CD4-positive, alpha-beta T cell treated with Interleukin-6 for 4 hours (primary cell): ENCODE data around the gene PARD3B.

Experiments used
- DNase-seq: peaks from one replicate; pipeline ENCODE4 v3.0.0-alpha.2; 2020; ENCODE audit warnings: mixed read lengths

Gene PARD3B

GRCh38 chr2:205292665-205293295 is 747.5 kb downstream of the PARD3B start:
- DNase-seq, result no peak

DNA sequence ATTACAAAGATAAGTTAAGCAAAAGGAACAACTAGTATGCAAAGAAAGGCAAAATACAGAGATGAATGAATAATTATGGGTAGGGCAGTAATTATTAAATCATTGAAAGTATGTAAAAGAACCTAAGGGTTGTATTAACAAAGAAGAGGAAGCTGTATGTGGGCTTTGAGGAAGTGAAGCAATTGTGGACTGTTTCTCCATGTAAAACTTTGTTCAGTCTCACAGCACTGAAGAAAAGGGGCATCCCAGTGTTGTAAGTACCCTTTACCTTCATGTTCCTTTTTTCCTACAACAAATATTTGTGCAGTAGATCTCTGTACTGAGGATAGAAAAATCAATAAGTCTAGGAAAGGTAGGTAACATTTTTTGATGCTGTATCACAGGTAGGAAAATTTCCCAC is 748.3 kb downstream of the PARD3B start:
- no peak for DNase-seq

DNA sequence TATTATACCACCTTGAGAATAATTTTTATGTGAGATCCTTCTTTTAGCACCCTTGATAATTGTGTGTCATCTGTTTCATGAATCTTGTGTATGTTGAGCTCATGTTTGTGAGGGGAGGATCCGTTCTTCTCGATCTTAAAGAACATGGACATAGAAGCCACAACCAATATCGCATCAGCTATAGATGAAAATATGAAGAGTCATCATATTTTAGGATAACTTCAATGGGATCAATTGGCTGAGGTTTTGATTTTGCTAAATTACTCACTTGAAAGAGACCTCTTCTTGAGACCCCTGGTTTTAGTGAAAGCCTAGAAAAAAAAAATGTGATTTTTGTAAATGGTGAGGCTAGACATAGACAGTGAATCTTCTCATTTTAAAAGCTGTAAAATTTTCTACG is 751.7 kb downstream of the PARD3B start:
- DNase-seq, result no peak

GRCh38 chr2:205297368-205297767 is 752.1 kb downstream of the PARD3B start:
- no peak for DNase-seq

- no peak for DNase-seq
Observed at GRCh38 chr2:205297846-205298245, 752.6 kb downstream of the PARD3B start.

- no peak for DNase-seq
Observed at GRCh38 chr2:205311201-205311600, 765.9 kb downstream of the PARD3B start.

DNA sequence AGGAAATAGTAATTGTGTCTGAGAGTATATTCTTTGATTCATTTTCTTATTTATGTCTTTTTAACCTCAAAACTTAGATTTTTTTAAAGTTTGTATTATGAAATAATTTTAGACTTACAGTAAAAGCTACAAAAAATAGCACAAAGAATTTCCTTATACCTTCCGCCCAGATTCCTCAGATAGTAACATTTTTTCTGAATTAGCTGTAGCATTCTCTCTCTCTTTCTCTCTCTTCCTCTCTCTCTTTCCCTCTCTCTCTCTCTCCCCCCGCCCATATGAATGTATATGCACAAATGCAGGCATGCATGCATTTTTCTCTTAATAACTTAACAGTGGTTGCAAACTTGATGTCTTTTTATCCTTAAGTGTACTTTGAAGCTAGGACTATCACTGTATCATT is 776.0 kb downstream of the PARD3B start:
- no peak for DNase-seq

- no peak for DNase-seq
Observed at GRCh38 chr2:205323929-205324328, 778.7 kb downstream of the PARD3B start.

GRCh38 chr2:205324355-205324754 is 779.1 kb downstream of the PARD3B start:
- DNase-seq, result no peak

GRCh38 chr2:205333351-205333750 is 788.1 kb downstream of the PARD3B start:
- no peak for DNase-seq

DNA sequence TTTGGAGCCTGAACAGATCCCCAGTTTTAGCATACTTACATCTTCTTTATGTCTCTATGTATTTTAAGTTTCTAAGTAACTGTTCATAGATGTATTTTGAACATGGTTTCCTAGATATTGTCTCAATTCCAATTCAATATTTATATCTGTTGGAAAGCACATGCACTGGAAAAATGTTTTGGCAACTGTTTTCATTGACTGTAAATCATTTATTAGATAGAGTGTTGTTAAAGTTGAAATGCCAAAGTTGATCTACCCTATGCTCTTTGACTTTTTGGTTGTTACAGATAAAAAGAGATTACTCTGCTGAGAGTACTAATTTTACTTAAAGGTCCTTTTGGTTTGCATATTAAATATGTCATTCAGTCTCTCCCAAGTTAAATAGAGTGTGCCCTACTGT is 792.0 kb downstream of the PARD3B start:
- DNase-seq, result no peak

DNA sequence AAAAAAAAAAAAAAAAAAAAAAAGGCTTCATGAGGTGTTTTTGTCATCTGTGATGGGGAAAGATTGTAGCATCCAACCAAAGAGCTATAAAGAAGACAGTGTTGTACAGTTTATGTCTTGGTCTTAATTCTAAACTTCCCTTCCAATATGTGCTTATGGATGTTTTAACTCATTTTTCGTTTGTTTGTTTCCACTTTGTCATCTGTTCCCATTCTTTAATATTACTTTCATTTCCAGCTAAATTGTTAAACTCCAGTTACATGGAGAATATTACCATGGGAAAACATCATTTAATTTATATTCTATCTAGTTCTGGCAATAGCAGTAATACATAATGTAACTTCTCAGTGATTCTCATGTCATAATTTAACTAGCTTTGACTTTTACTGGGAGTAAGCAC is 792.9 kb downstream of the PARD3B start:
- DNase-seq, result no peak

DNA sequence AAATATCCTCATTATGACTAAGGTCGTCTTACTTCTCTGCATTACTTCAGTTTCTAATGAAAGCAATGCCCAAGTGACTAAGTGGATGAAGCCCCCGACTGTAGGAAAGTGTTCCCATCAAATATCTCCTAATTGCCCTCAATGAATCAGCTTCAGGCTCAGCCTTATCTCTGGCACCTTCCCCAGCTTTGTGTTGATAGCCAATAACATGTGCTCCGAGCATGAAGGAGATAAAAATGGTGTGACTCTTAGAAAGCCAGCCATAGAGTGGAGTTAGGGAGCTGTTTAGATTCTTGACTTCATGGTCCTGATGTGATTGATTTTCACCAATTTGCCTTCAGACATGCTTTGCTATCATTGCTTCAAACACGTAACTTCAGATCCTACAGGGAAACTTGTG is 797.8 kb downstream of the PARD3B start:
- DNase-seq, result no peak

GRCh38 chr2:205346649-205347048 is 801.4 kb downstream of the PARD3B start:
- no peak for DNase-seq

DNA sequence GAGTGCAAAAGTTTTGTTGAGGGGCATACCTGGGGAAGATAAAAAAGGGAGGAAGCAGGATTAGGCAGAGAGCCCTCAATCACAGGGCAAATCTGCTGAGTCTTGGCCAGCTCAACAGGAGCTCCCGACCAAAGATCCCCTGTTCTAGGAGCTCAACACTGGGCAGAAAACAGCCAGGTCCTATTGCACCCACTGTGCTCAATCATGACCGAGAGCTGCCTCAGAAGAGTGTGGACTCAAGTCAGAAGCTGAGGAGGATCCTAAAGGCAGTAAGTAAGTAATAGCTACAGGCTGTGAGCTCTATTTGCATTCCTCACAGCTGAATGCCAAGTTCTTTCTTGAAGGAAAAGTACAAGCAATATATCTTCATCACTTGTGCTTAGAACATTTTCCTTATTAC is 802.6 kb downstream of the PARD3B start:
- DNase-seq, result no peak

DNA sequence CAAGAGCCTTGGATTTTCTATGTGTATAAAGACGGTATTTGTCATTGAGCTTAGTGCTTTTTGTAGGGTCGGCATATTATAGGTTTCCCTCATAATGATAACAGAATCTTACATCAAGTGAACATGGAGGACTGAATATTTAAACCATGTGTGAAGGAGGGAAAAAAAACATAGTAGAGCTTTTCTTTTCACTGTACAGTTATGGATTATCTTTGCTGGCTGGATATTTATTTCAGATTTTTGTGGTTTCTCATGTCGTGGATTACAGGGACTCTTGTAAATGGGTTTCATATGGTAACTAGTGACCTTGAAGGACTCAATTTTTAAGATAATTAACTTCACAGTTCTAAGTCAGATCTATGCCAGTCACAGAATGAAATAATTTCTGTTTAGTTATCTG is 806.8 kb downstream of the PARD3B start:
- DNase-seq, result no peak

DNA sequence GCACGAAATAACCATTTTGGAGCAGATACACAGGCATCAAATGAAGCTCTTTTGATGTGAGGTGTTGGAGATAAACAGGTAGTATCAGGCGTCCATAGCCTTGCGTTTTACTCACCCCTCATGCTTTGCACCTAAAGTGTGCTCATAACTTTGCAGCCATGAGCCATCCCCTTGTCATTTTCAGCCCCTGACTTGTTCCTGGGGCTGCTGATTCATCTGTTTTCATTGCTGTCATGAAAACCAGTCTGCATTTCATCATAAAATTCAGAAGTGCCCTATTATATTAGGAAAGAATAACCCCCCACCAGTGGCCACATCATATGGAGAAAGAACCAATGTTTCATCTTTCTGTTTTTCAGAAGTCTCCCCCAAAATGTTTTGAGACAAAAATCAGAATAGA is 807.3 kb downstream of the PARD3B start:
- no peak for DNase-seq

GRCh38 chr2:205357732-205358131 is 812.5 kb downstream of the PARD3B start:
- no peak for DNase-seq

DNA sequence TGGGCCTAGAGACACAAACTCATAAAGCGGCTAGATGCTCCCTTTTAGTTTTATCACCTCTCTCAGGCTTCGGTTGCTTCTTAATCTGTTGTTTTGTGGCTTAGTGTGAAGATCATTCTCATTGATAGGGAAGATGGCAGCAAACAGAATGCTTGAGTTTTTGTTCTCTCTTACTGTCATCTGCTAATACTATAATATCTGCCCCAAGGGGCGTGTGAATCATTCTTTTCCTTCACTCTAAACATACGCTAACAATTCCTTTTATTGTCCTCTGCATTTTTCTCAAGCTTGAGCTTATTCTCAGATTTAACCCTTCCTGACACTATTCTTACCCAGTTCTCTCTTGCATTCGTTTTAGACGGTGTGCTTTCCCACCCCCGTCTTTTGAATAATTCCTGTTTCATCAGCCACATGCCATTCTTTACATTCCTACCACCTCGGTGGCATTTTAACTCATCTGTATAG is 813.1 kb downstream of the PARD3B start:
- no peak for DNase-seq

DNA sequence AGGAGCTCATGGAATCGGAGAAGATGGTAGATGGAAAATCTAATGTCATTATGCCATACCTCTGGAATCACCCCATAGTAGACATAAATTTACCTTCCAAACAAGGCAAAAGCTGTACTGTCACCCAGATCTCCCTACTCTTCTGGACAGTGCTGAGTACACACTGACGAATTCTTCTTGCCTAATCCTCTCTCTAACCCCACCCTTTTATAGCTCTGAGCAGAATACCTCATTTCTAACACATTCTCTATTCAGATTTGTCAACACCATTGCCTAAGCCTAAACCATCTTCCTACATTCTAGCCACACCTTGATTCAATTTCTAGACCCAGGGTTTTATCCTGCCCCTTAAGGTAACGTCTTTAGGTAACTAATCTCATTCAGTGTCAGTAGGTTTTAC is 816.0 kb downstream of the PARD3B start:
- no peak for DNase-seq

DNA sequence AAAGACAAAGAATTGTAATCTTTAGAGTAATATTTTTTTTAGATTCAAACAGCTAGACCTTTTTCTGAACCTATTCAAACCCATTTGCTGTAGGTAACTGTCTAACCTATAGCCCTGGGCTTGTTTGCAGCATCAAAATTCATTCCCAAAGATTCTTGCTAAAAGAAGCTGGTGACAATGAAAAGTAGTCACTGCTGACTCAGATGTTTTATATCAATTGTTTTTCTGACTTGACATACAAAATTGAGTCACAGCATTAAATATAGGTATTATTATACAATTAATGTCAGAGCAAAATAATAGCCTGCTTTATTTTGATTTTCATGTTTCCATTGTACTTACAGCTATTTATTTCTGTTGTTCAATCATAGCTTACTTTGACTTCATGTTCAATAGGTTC is 816.7 kb downstream of the PARD3B start:
- no peak for DNase-seq

- DNase-seq, result no peak
Observed at GRCh38 chr2:205364261-205364660, 819.0 kb downstream of the PARD3B start.

DNA sequence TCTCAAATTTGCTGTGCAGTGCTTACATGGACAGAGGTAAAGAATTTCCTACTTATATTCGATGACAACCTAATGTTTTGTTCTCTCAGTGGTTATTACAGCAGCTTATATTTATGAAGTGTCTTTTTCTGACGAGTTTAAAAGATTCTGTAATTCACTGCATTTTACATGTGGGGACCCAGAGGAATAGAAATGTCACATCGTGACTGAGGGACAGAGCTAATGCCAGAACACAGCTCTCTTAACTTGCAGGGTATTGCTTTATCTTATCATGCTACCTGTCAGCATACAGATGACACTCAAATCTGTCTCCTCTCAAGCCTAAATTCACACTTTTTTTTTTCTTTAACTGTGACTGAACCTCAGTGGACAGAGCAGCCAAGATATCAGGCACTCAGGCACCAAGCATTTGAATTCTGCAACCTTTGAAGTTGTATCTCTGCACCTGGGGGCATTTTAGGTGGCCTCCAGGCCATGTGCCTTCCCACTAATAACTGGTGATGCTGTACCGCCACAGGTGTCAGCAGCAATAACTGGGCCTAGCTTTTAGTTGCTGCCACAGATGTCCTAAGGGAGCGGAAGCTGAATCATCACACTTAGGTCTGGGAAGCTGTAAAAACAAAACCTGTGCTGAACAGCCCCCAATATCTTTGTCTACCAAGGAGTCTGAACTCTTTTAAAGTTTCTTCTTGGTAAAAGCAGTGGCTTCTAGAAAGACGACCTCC is 821.2 kb downstream of the PARD3B start:
- no peak for DNase-seq

GRCh38 chr2:205367331-205367935 is 822.2 kb downstream of the PARD3B start:
- DNase-seq, result no peak
